H54 (cell line): ENCODE measurements around the gene IGDCC3.
"Not testable (repeated sequence)": the region's sequence is repeated elsewhere in the genome, so short reads cannot be mapped to it uniquely, and the experiment has no call there.

Experiments used
- DNase-seq: peaks from one replicate; pipeline ENCODE4 v3.0.0; 2011; ENCODE audit warnings: low spot score, mixed read lengths; ENCODE audit not compliant: insufficient read length
- FAIRE-seq: peaks from 3 replicates; lab custom pipeline; 2011; peaks lifted over from hg19 to GRCh38; lab: Jason Lieb, UNC
- POLR2A ChIP-seq: IDR thresholded peaks from 2 replicates; pipeline ENCODE4 v1.6.1; 2011; ENCODE audit warnings: low read depth, mild to moderate bottlenecking, low read length

Gene IGDCC3

DNA sequence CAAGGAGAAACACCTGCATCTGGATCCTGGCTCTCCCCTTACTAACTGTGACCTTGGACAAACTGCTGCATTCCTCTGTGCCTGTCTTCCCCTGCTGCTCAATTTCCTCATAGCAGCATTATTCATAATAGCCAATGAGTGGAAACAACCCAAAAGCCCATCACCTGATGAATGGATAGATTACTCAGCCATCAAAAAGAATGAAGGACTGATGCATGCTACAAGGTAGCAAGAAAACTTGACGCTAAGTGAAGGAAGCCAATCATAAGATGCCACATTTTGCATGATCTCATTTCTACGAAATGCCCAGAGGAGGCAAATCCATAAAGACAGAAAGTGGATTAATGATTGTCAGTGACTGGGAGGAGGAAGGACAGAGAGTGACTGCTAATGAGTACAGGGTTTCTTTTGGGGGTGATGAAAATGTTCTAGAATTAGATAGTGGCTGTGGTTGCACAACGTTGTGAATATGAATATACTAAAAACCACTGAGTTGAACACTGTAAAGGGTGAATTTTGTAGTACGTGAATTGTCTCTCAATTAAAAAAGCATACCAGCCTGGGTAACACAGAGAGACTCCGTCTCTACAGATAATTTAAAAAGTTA is 33.8 kb upstream of the IGDCC3 start:
- no peak for DNase-seq
- no peak for TF ChIP-seq POLR2A
- FAIRE-seq: no peak

DNA sequence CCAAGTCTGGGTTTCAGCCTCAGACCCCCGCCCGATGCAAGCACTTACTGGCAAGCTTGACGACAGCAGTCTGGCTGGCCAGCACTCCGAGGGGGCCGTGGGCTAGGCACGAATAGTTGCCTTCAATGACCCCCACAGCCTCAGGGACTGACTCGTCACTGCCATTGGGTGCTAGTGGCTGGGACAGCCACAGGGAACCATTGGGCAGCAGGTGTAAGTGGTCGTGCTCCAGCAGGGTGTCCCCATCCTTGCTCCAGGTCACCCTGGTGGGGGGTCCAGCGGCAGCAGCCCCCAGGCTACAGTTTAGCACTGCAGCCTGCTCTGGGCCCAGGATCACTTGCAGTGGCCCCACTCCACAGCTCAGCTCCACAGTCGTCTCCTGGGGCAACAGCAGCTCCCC is 33.2 kb upstream of the IGDCC3 start:
- no peak for TF ChIP-seq POLR2A
- DNase-seq (no peak), FAIRE-seq (no peak)

DNA sequence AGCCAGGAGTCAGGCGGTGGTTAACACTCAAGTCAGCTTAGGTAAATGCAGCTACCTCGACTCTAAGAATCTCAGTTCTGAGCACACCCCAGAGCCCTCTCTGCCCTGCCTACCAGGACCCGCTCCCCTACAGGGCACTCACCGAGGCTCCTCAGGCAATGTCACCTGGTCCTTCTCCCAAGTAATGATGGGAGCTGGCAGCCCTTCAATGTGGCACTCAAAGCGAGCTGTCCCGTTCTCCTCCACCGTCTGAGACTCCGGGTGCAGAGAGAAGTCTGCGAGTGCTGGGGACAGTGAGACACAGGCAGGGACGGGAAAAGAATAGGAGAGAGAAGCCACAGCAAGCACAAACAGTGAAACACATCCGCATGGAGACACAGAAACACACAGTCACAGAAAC is 32.2 kb upstream of the IGDCC3 start:
- TF ChIP-seq POLR2A: no peak
- FAIRE-seq (no peak), DNase-seq (no peak)

DNA sequence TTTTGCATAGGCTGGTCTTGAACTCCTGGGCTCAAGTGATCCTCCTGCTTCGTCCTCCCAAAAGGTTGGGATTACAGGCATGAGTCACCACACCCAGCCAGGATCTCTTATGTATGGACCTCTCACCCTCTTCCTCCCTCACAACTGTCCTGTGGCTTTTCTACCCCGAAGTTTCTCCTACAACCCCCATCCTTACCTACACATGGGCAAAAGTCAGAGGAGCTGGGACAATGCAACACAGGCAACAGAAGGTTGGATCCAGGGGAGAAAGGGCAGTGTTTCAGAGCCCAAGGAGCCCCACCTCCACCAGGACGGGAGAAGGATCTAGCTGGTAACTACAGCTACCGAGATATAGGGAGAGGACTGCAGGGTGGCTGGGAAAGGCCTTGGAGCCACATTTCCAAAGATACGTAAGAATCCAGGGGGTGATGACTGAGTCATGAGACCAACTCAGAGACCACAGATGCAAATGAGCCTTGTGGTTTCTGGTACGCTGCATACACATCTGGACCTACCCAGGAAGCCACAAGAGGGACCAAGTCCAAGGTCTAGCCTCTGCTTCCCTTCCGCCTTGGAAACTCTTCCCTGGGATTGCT is 31.3 kb upstream of the IGDCC3 start:
- FAIRE-seq (peak; percentile 50), DNase-seq (peak; percentile 80)
- no peak for TF ChIP-seq POLR2A

DNA sequence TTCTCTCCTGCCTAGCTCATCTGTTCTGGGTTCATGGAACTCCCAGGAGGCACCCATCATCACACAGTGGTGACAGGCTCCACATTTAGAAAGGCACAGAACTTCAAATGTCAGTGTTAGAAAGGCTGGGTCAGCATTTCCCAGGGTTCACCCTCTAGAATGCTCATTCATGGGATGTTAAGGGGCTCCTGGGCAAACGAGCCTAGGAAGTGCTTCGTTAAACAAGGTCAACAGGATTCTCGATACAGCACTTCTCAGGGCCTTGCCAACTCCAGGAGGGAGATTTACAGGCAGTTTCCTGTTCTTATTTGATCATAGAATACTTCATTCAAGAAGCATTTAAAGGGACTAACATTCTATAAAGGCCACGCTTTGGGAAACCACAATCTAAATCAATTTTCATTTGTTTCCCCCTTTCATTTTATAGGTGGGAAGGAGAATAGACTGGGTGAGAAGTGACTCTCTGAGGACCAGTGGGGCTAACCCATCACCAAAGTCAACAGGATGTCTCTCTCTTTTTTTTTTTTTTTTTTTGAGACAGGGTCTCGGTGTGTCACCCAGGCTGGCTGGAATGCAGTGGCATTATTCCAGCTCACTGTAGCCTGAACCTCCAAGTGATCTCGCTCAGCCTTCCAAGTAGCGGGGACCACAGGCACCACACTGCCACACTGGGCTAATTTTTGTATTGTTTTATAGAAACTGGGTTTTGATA is 30.7 kb upstream of the IGDCC3 start:
- FAIRE-seq (no peak), DNase-seq (no peak)
- TF ChIP-seq POLR2A: no peak

DNA sequence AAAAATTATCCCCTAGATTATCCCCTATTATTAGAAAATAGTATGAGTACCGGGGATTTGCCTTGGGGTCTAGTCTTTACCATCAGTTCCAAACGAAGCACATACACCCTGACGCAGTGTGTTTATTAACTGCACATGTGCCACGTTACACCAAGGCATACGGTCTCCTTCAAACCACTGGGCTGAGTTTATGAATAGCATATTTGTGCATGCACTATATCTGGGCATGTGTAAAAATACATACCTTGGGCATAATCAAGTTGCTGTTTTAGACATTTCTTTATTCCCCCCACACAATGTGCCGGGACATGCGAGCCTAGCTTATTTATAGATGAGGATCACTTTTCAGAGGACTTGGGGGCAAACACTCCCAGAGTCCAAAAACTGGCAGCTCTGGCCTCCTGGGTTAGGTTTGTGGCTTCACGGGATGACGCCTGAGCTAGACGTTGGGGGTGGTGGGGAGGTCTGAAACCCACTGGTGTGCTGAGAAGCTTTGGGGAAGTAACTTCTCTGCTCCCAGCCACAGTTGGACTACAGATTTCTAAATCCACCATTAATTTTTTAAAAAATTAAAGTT is 28.7 kb upstream of the IGDCC3 start:
- DNase-seq (no peak), FAIRE-seq (no peak)
- no peak for TF ChIP-seq POLR2A

DNA sequence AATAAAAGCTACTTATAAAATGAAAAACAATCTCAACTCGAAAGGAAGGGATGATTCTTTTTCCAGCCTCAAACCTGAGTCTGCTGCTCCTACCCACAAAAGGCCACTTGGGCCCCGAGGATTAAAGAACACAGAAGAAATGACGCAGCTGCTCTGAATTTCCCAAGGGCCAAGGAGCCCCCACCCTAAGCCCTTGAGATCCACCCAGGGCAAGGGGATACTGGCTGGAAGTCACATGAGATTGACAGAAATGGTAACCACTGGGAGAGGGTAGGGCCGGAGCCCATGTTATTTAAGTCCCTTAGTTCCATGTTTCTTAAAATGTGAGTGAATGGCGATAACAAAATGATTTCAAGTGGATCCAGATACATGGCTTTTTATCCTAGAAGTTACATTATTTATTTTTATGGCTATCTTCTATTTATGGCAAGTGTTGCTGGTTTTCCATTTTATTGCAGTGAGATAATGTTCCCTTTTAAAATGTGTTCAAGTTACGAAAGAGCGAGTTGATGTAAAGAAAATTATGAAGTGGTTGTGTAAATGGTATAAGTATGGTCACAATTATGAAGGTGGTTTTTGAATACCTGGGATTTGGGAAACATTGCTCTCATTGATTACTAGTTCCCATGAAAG is 28.1 kb upstream of the IGDCC3 start:
- no peak for DNase-seq
- TF ChIP-seq POLR2A: no peak
- no peak for FAIRE-seq

DNA sequence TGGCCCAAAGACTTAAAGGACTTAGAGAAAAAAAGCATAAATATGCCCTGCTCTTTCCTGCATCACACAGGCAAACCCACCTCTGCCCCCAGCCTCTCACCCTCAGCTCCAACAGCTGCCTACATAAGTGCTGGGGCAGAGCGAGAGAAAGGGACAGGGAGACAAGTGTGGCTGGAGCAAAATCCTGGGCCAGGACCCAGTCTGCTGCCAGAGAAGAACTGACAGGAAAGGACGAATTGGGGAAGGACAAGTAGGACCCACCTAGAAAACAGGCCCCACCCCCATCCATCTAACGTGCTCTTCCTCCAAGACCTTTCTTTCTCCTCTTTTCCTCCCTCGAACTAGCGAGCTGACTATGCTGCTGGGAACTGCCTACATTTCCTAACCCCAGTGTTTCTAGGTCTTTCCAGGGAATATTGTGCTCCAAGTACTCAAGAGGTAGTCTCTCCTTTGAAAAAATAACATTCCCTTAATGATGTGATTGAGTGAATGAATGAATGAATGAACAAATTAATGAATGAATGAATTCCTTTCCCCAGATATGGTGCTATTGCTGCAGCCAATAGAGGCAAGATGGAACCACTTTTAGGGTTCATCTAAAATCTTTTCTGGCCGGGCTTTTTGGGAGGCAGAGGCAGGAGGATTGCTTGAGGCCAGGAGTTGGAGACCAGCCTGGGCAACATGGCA is 26.5 kb upstream of the IGDCC3 start:
- TF ChIP-seq POLR2A: no peak
- DNase-seq (no peak), FAIRE-seq (no peak)

DNA sequence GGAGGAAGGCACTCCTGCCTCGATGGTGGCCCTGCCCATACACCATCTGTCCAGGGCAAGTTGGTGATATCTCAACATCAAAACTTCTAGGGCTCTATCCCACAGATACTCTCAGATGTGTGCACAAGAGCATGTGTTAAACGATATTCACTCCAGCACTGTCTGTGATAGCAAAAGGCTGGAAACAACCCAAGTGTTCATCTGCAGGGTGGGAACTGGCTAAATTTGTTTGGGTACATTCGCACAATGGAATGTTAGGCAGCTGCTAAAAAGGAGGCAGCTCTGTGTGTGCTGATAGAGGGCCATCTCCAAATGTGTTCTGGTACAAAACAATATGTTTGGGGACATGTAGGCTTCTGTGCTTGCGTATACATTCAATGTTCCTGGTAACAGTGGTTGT is 25.2 kb upstream of the IGDCC3 start:
- FAIRE-seq (no peak), DNase-seq (no peak)
- TF ChIP-seq POLR2A: no peak

DNA sequence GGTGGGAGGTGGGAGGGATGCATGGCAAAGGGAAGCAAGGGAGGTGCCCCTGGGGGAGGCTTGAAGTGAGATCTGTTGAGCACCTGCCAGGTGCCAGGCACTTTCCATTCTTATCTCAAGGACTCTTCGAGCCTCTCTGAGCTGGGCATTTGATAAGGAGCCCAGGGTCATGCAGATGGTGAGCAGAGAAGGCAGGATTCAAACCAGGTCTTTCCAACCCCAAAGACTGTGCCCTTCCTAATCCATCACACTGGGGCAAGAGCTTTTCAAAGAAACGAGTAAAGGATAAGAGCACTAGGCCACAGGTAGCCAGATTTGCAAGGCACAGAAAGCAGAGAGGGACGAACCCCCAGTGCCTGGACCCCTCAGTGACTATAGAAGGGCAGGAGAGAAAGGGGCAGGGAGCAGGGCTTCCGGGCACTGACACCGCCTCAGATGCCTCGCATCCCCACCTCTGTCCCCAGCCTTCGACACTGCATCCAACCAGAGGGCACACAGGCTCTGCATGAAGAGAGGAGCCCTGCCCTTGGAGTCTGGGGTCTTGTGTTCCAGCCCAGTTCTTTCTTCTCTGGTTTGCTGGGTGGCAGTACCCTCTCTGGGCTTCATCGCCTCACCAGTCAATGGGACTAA is 23.9 kb upstream of the IGDCC3 start:
- DNase-seq (no peak), FAIRE-seq (no peak)
- TF ChIP-seq POLR2A: no peak

DNA sequence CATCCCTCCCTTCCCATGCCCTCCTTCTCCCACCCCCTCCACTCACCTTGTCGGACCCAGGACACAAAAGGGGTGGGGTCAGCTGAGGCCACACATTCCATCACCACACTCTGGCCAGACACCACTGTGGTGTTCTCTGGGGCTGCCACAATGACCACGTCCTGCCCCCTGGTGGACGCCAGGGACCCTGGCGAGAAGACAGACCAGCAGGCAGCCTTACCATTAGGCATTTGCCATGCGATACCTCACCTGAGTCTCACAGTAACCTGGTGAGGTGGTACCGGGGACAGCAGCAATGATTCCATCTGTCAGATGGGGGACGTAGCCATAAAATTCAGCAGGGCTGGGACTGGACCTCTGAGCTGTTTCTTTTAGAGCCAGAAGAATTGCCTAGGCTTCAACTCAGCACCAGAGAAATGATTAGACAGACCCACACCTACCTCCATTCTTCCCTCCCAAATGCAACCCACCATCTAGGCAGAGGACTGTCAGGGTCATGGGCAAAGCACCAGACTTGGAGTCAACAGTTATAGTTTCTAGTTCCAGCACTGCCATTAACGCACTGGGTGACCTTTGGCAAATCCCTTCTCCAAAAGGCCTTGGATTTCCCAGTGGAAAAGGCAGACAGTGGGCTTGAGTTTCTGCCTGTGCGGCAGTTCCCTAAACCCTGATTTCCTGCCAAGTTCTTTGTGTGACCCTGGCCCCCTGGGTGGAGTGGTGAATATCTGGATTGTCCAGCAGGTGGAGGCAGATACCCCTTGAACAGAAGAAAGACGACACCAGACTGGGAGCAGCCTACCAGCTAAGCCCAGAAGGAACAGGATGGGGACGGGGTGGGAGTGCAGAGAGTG is 23.2 kb upstream of the IGDCC3 start:
- peak; percentile 87 for DNase-seq
- no peak for FAIRE-seq
- TF ChIP-seq POLR2A: no peak

DNA sequence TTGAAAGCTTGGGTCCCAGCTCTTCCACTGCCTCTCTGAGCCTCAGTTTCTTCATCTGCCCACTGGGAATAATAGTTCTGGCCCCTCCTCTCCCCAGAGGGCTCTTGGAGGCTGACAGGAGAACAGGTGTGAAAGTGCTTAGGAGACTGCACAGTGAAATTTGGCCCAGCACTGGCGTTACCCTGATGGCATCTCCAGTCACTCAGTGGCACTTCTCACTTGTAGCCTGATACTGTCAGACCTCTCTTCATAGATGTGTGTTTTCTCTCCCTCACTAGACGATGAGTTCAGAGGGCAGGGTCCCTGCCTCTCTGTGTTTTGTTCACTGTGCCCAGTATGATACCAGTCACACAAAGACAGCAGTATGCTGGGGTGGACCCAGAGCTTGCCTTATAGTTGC is 22.2 kb upstream of the IGDCC3 start:
- DNase-seq (no peak), FAIRE-seq (no peak)
- TF ChIP-seq POLR2A: no peak

DNA sequence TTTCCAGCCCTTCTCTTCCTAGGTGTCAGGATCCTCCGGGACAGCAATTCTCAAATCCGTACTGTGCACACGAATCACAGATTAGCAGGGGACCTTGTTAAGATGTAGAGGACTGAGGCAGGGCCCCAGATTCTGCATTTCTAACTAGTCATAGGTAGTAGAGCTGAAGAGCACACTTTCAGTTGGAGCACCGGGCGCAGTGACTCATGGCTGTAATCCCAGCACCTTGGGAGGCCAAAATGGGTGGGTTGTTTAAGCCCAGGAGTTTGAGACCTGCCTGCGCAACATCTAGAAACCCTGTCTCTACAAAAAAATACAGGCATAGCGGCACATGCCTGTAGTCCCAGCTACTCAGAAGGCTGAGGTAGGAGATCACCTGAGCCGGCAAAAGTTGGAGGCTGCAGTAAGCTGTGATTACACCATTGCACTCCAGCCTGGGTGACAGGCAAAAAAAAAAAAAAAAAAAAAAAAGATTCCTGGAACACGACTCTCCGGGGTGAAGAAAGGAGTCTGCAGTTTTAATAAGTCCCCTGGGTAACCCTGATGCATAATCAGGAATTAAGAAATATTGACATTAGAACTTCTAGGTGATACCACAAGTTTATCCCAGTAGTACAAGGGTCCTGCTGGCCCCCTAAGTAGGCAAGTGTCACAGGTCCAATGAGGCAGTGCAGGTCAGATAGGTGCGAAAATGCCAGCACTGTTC is 21.4 kb upstream of the IGDCC3 start:
- FAIRE-seq (no peak), DNase-seq (no peak)

DNA sequence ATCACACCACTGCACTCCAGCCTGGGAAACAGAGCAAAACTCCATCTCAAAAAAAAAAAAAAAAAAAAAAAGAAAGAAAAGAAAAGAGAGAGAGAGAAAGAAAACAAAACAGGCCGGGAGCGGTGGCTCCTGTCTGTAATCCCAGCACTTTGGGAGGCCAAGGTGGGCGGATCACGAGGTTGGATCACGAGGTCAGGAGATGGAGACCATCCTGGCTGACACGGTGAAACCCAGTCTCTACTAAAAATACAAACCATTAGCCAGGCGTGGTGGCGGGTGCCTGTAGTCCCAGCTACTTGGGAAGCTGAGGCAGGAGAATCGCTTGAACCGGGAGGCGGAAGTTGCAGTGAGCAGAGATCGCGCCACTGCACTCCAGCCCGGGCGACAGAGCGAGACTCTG is 20.7 kb upstream of the IGDCC3 start:
- not testable (repeated sequence) for FAIRE-seq, DNase-seq

More for the DNA sequence above, 21.4 kb upstream of the IGDCC3 start:
- TF ChIP-seq POLR2A: no peak
